ENCODE measurements around the gene NOM1.

Gene NOM1

GRCh38 chr7:157005456-157006204, 56.1 kb downstream of the NOM1 start:
- DNase-seq: no peak

- DNase-seq: no peak
These were observed 56.8 kb downstream of the NOM1 start for GRCh38 chr7:157006205-157006747.

- DNase-seq: no peak
These were observed 57.4 kb downstream of the NOM1 start for GRCh38 chr7:157006829-157007469.

GRCh38 chr7:157007470-157008066, 58.1 kb downstream of the NOM1 start:
- DNase-seq: no peak

- DNase-seq: no peak
These were observed 59.0 kb downstream of the NOM1 start for GRCh38 chr7:157008206-157009169.

DNA sequence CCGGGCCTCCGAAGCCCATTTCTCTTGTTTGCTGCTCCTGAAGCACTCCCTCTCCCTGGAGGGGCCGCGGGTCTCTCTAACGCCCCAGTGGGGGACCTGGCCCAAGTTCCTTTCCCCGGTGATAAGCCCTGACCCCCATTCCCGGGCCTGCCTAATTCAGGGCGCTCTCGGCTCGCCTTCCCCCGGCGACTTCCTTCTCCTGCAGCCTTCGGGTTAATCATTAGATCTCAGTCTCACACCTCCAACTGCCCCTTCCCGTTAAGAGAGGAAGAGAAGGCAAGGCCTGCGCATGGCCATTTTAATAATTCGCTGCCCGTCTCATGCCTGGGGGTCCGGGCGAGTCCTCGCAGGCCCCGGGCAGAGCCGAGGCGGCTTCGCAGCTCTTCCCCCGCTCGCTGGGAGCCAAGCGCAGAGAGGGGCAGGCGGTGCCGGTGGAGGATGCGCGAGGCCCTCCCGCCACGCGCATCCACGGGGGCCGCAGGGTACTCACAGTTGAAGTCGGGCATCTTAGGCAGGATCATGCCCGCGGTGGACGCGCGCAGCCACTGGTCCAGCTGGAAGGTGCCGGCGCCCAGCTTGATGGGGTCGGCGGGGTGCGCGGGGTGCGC, 59.8 kb downstream of the NOM1 start:
- DNase-seq: peak; percentile 44

DNA sequence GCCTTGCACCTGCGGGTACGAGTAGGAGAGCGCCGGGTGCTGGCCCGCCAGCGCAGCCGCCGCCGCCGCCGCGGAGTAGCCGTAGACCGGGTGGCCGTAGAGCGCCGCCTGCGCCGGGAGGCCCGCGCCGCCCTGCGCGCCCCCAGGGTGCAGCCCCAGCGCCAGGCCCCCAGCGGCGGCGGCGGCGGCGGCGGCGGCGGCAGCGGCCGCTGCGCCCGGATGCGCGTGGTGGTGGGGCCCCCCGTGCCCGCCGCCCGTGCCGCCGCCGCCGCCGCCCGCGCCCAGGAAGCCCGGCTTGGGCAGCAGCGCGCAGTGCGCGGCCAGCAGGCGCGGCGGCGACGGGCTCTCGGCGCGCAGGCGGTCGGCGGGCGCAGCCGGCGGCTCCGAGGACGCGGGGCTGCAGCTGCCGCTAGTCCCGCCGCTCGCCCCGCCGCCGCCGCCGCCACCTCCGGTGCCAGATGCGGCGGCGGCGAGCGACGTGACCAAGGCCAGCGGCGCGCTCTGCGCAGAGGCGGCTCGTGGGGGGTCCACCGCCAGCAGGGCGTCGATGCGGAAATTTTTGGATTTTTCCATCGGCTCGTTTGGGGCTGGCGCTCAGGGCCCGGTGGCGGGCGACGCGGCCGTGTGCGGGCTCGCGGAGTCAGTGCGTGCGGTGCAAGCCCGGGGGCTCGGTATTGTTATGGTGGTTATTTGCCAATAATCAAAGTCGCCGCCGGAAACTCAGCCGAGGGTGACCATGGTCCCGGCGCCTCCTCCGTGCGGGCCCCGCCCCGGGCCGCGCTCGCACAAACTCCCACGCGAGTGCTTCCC, 60.5 kb downstream of the NOM1 start:
- peak; percentile 44 for DNase-seq

- peak; percentile 93 for DNase-seq
These were observed 61.2 kb downstream of the NOM1 start, which contains the start of gene MNX1 for GRCh38 chr7:157010588-157011332. Gene MNX1 (minus strand): TSS chr7:157010663. CDS start chr7:157010350, 313 bp downstream.

DNA sequence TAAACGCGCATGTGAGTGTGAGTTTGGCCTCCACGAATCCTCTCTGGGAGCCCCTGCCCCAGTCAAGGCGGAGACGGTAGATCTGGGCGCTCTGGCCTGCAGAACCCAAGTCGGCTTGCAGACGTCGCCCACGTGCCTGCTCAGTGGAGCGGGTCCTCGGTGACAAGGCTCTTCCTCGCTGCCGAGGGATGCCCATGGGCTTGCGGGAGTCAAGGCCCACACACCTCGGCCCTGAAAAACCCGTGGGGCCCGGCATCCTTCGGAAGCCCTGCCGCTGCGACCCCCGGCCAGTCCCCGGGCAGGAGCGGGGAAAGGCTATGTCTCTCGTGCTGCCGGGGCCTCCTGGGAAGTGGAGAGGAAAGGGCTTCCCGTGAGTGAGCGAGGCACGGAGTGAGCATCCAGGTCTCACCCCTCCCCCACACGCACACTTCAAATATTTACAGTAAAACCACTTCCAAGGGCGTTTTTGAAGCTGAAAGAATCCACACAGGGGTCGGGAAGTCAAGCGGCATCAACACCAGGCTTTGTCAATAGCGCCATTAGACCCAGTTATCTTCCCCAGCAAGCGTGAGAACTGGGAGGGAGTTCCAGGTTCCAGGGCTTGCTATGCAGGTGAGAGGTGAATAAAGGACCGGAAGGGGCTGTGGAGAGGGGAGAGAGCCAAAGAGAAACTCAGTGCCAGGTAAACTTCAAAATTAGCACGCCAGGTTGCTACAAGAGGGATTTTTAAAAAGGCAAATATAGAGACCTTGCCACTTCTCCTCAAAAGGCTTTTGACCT, 62.0 kb downstream of the NOM1 start:
- DNase-seq: peak; percentile 33

DNA sequence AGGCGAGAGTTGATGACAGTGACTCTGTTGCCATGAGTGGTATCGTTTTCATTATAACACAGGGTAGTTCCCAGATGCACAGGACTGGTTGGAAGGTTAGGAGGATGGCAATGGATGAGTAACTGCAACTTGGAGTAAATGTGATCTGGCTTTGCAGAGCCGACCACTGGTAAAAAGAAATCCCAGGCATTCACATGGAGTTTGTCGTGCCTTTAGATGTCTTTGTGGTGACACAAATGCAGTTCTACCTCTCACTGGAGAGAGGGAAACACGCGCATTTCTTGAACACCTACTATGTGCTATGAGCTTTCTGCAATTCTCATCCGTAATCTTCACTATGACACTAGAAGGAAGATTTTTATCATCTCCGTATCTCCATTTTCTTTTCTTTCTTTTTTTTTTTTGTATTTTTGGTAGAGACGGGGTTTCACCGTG, 62.6 kb downstream of the NOM1 start:
- no peak for DNase-seq

DNA sequence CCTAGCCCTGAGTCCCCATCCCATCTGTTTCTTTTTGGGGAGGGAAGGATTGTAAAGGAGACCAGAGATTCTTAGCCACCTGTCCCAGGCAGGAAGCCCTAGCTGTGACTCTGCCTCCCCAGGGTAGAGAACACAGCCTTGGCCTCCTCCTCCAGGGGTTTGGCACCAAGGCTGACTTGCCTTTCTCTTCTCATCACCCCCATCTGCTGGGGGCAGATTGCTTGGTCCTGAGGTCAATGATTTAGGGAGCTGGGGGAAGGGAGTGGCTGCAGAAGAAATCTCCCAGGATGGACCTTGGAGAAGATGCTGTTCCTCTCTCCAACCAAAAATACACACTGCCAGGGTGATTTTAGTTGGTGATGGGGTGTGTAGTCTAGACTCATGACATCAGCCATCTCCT, 63.6 kb downstream of the NOM1 start:
- no peak for DNase-seq

- DNase-seq: no peak
These were observed 64.4 kb downstream of the NOM1 start for GRCh38 chr7:157013602-157014549.

GRCh38 chr7:157014635-157015555, 65.4 kb downstream of the NOM1 start:
- DNase-seq: no peak

GRCh38 chr7:157016024-157016351, 66.5 kb downstream of the NOM1 start:
- DNase-seq: no peak

- DNase-seq: no peak
These were observed 67.0 kb downstream of the NOM1 start for GRCh38 chr7:157016352-157017041.

GRCh38 chr7:157017149-157017548, 67.6 kb downstream of the NOM1 start:
- DNase-seq: no peak

Data from COR-L47 (cell line).